Neural crest cell (in vitro differentiated cells): ENCODE results near the gene FBXO33. TPM values are rescaled to one million over a fixed set of nuclear protein-coding genes. Genes with fewer than 3 reads are reported as not detected.

Experiments
- DNase-seq: peaks from one replicate; pipeline ENCODE4 v3.0.0; 2021; ENCODE audit warnings: low read depth, mixed read lengths, low spot score
- H3K27ac Mint-ChIP-seq: one replicate; pipeline ENCODE4 v1.8.0; 2021; ENCODE audit warnings: mild to moderate bottlenecking, mixed read lengths; ENCODE audit not compliant: unreplicated experiment
- H3K27me3 Mint-ChIP-seq: 2 replicates; pipeline ENCODE4 v1.8.0; 2021; ENCODE audit warnings: low read depth, mild to moderate bottlenecking, mixed read lengths
- H3K36me3 Mint-ChIP-seq: 2 replicates; pipeline ENCODE4 v1.8.0; 2021; ENCODE audit warnings: low read depth, mild to moderate bottlenecking, mixed read lengths
- H3K4me1 Mint-ChIP-seq: 2 replicates; pipeline ENCODE4 v1.8.0; 2021; ENCODE audit warnings: mixed read lengths
- H3K4me3 Mint-ChIP-seq: one replicate; pipeline ENCODE4 v1.8.0; 2021; ENCODE audit warnings: mild to moderate bottlenecking, mixed read lengths
- H3K9me3 Mint-ChIP-seq: 2 replicates; pipeline ENCODE4 v1.8.0; 2021; ENCODE audit warnings: mixed read lengths
- CTCF ChIP-seq: fragments of 200-600 bp; sonication (generic); conservative IDR thresholded peaks from 2 replicates; pipeline ENCODE4 v1.5.0; 2021; ENCODE audit warnings: antibody characterized with exemption, mild to moderate bottlenecking
- total RNA-seq: library from RNA; stranded (reverse); gene quantifications from 2 replicates; pipeline ENCODE4 v1.2.1, GENCODE V29; 2021

FBXO33 gene
- total RNA-seq, 1 donor from 2014 or later = 8.9 TPM

DNA sequence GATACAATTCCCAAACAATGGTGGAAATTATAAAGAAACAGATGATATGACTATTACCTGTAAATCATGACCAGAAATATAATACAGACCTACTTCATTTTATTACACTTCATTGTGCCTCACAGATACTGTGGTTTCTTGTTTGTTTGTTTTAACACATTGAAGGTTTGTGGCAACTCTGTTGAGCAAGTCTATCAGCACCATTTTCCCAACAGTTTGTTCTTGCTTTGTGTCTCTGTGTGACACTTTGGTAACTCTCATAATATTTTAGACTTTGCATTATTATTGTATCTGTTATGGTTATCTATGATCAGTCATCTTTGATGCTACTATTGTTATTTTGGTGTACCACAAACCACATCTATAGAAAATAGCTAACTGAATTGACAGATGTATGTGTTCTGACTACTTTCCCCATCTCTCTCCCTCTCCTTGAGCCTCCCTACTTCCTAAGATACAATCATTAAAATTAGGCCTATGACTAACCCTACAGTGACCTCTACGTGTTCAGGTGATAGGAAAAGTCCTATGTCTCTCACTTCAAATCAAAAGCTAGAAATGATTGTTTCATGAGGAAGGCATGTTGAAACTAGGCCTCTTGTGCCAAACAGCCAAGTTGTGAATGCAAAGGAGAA is 49.1 kb downstream of the FBXO33 start:
- DNase-seq = no peak
- Mint-ChIP-seq H3K9me3 (peaks cover 5% of the 10 kb centered on the region), H3K4me3 (no peak overlapping the region), H3K27me3 (no peaks in the 10 kb centered on the region), H3K27ac (no peak overlapping the region), H3K4me1 (peaks cover 16% of the 10 kb centered on the region), H3K36me3 (peaks cover 14% of the 10 kb centered on the region)
- TF ChIP-seq CTCF = no peak

DNA sequence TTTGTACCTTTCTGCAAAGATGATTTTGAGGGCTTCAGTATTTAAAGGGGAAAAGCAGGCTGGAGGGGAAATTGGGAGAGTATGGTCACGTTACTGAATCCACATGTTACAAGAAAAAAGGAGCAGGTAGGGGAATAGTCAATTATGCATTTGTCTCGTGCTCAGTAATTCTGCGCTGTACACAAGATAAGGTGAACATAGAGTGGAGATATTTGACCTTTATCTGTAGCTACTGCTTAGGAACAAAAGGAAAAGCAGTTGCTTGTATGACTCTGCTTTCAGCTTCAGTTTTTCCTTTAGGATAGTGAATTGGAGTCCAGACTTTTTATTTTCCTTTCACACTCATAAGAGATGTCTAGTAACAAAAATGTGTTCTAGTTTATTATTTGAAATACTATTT is 49.8 kb downstream of the FBXO33 start:
- no peak overlapping the region for H3K27ac Mint-ChIP-seq

DNA sequence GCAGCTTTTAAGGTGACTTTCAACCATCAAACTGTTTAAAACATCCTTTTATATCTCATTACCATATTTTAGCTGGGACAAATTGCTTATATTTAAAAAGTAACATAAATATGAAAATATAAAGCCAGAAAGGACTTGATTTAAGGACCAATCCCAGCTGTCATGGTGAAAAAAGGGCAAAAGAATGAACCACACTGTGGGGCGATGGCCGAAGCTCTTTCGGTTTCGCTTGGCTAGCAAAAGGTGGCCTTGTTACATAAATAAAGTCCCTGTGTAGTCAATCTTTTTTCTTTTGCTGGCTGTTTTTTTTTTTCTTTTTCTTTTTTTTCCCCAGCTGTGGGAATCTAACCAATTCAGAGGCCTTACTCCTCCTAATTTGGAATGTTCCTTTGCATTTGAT is 50.9 kb downstream of the FBXO33 start:
- H3K27ac Mint-ChIP-seq = no peak overlapping the region
- no peak for DNase-seq
- no peaks in the 10 kb centered on the region for H3K27me3 Mint-ChIP-seq
- no peak overlapping the region for H3K4me3 Mint-ChIP-seq
- TF ChIP-seq CTCF = no peak
- H3K9me3 Mint-ChIP-seq = no peaks in the 10 kb centered on the region
- H3K36me3 Mint-ChIP-seq = peaks cover 7% of the 10 kb centered on the region
- H3K4me1 Mint-ChIP-seq = peaks cover 20% of the 10 kb centered on the region

More for the DNA sequence above, 49.8 kb downstream of the FBXO33 start:
- TF ChIP-seq CTCF = no peak
- H3K36me3 Mint-ChIP-seq = peaks cover 14% of the 10 kb centered on the region
- no peaks in the 10 kb centered on the region for H3K27me3 Mint-ChIP-seq
- DNase-seq = no peak
- no peak overlapping the region for H3K4me3 Mint-ChIP-seq
- H3K4me1 Mint-ChIP-seq = peaks cover 16% of the 10 kb centered on the region
- peaks cover 5% of the 10 kb centered on the region for H3K9me3 Mint-ChIP-seq

GRCh38 chr14:39376667-39377403 is 55.4 kb downstream of the FBXO33 start:
- H3K36me3 Mint-ChIP-seq = no peaks in the 10 kb centered on the region
- TF ChIP-seq CTCF = no peak
- H3K27me3 Mint-ChIP-seq = no peaks in the 10 kb centered on the region
- no peak overlapping the region for H3K4me3 Mint-ChIP-seq
- no peak for DNase-seq
- H3K27ac Mint-ChIP-seq = peak overlapping the region; percentile 16
- peaks cover 8% of the 10 kb centered on the region for H3K4me1 Mint-ChIP-seq
- H3K9me3 Mint-ChIP-seq = no peaks in the 10 kb centered on the region

GRCh38 chr14:39374851-39375250 is 57.4 kb downstream of the FBXO33 start:
- no peaks in the 10 kb centered on the region for H3K36me3 Mint-ChIP-seq
- no peak for DNase-seq
- peaks cover 8% of the 10 kb centered on the region for H3K4me1 Mint-ChIP-seq

More at GRCh38 chr14:39374851-39375250, 57.4 kb downstream of the FBXO33 start:
- Mint-ChIP-seq H3K9me3 (no peaks in the 10 kb centered on the region), H3K4me3 (no peak overlapping the region), H3K27me3 (no peaks in the 10 kb centered on the region), H3K27ac (no peak overlapping the region)
- no peak for TF ChIP-seq CTCF
